WTC11 (cell line): ENCODE measurements around the gene GRAP2. TPM values are rescaled to one million over a fixed set of nuclear protein-coding genes. Genes with fewer than 3 reads are reported as not detected.

ENCODE experiments used
- ATAC-seq: fragments of 200-7000 bp; cut with Tn5 transposase; 2 replicates; pipeline ENCODE4 v1.10.0; 2021; ENCODE audit warnings: mild to moderate bottlenecking, moderate library complexity
- CTCF ChIA-PET: fragments of 300-600 bp; sonication (Branson Sonifier 250); formaldehyde crosslinking; loops from one replicate; lab custom pipeline; 2021; ENCODE audit warnings: antibody characterized with exemption; lab: Charles Lee
- POLR2A ChIA-PET: fragments of 350-600 bp; sonication (Branson Sonifier 250); formaldehyde crosslinking; loops from one replicate; lab custom pipeline; 2021; ENCODE audit warnings: antibody characterized with exemption; lab: Charles Lee
- DNase-seq: peaks from one replicate; pipeline ENCODE4 v3.0.0; 2021; ENCODE audit warnings: low spot score
- H3K27ac Mint-ChIP-seq: 2 replicates; pipeline ENCODE4 v1.8.0; 2021; ENCODE audit warnings: mixed read lengths
- H3K27me3 Mint-ChIP-seq: 2 replicates; pipeline ENCODE4 v1.8.0; 2021; ENCODE audit warnings: low read depth, mild to moderate bottlenecking, moderate library complexity, mixed read lengths
- H3K36me3 Mint-ChIP-seq: 2 replicates; pipeline ENCODE4 v1.8.0; 2021; ENCODE audit warnings: mixed read lengths
- H3K4me1 Mint-ChIP-seq: 2 replicates; pipeline ENCODE4 v1.8.0; 2022; ENCODE audit warnings: mixed read lengths
- H3K4me3 Mint-ChIP-seq: 2 replicates; pipeline ENCODE4 v1.8.0; 2021; ENCODE audit warnings: mild to moderate bottlenecking, moderate library complexity, mixed read lengths
- H3K9me3 Mint-ChIP-seq: 2 replicates; pipeline ENCODE4 v1.8.0; 2021; ENCODE audit warnings: mixed read lengths
- ELF4 ChIP-seq: sonication (generic); formaldehyde crosslinking; IDR thresholded peaks from 2 replicates; pipeline ENCODE4 v1.8.1; 2022; ENCODE audit warnings: low read depth, mild to moderate bottlenecking, moderate library complexity, missing genetic modification reagents
- FOXK1 ChIP-seq: sonication (generic); formaldehyde crosslinking; IDR thresholded peaks from 2 replicates; pipeline ENCODE4 v1.8.0; 2022; ENCODE audit warnings: mild to moderate bottlenecking, moderate library complexity, missing genetic modification reagents
- FOXP1 ChIP-seq: sonication (generic); formaldehyde crosslinking; IDR thresholded peaks from 2 replicates; pipeline ENCODE4 v1.8.0; 2022; ENCODE audit warnings: missing genetic modification reagents, mild to moderate bottlenecking, moderate library complexity, borderline replicate concordance
- JUN ChIP-seq: sonication (generic); formaldehyde crosslinking; IDR thresholded peaks from 2 replicates; pipeline ENCODE4 v1.8.0; 2023; ENCODE audit warnings: mild to moderate bottlenecking, missing genetic modification reagents
- MYBL2 ChIP-seq: sonication (generic); formaldehyde crosslinking; IDR thresholded peaks from 2 replicates; pipeline ENCODE4 v1.8.1; 2023; ENCODE audit warnings: mild to moderate bottlenecking, moderate library complexity, missing genetic modification reagents
- NR1H2 ChIP-seq: sonication (generic); formaldehyde crosslinking; IDR thresholded peaks from 2 replicates; pipeline ENCODE4 v1.9.0; 2021; ENCODE audit warnings: mild to moderate bottlenecking, moderate library complexity, missing genetic modification reagents
- PRDM15 ChIP-seq: sonication (generic); formaldehyde crosslinking; IDR thresholded peaks from 2 replicates; pipeline ENCODE4 v1.8.0; 2022; ENCODE audit warnings: missing genetic modification reagents
- RELA ChIP-seq: sonication (generic); formaldehyde crosslinking; IDR thresholded peaks from 2 replicates; pipeline ENCODE4 v1.8.1; 2022; ENCODE audit warnings: missing genetic modification reagents, mild to moderate bottlenecking, borderline replicate concordance
- SMAD3 ChIP-seq: sonication (generic); formaldehyde crosslinking; IDR thresholded peaks from 2 replicates; pipeline ENCODE4 v1.8.0; 2022; ENCODE audit warnings: missing genetic modification reagents, mild to moderate bottlenecking, borderline replicate concordance
- ZNF121 ChIP-seq: sonication (generic); formaldehyde crosslinking; IDR thresholded peaks from 2 replicates; pipeline ENCODE4 v1.8.0; 2023; ENCODE audit warnings: missing genetic modification reagents
- total RNA-seq: library from RNA; stranded (reverse); gene quantifications from 3 replicates; pipeline ENCODE4 v1.2.3, GENCODE V29; 2021
- TF ChIP-seq, protein P1 (sequence below): sonication (generic); formaldehyde crosslinking; IDR thresholded peaks from 2 replicates; pipeline ENCODE4 v1.8.1; 2022; ENCODE audit warnings: mild to moderate bottlenecking, moderate library complexity, missing genetic modification reagents
- TF ChIP-seq, protein P2 (sequence below): sonication (generic); formaldehyde crosslinking; IDR thresholded peaks from 2 replicates; pipeline ENCODE4 v1.8.1; 2023; ENCODE audit warnings: mild to moderate bottlenecking, missing genetic modification reagents, moderate library complexity
- TF ChIP-seq, protein P3 (sequence below): sonication (generic); formaldehyde crosslinking; IDR thresholded peaks from 2 replicates; pipeline ENCODE4 v1.8.0; 2023; ENCODE audit warnings: missing genetic modification reagents, mild to moderate bottlenecking, borderline replicate concordance
- TF ChIP-seq, protein P4 (sequence below): fragments of 250-450 bp; sonication (Bioruptor Pico); conservative IDR thresholded peaks from 2 replicates; pipeline ENCODE4 v1.9.0; 2021; ENCODE audit warnings: mild to moderate bottlenecking
- TF ChIP-seq, protein P5 (sequence below): fragments of 250-450 bp; sonication (Bioruptor Pico); IDR thresholded peaks from 2 replicates; pipeline ENCODE4 v2.1.2; 2022; ENCODE audit warnings: mild to moderate bottlenecking, moderate library complexity
- TF ChIP-seq, protein P6 (sequence below): sonication (generic); formaldehyde crosslinking; IDR thresholded peaks from 2 replicates; pipeline ENCODE4 v1.8.0; 2022; ENCODE audit warnings: mild to moderate bottlenecking, missing genetic modification reagents

GRAP2 gene
- total RNA-seq, 1 experiment from 2014 or later, result 0.33 TPM

GRCh38 chr22:39953101-39953500 is 52.2 kb downstream of the GRAP2 start:
- H3K4me3 Mint-ChIP-seq, result no peak overlapping the region
- peaks cover 26% of the 10 kb centered on the region for H3K4me1 Mint-ChIP-seq
- DNase-seq (no peak), ATAC-seq (no peak)
- ChIA-PET CTCF (interaction anchor here (0.6 to 2.3 kb wide), 28 partner anchors 10 to 419 kb away, joined by 3 to 43 read pairs (median 5); partner anchors contain the start of gene FAM83F), POLR2A (no interaction called here)
- TF ChIP-seq MYBL2 (CRISPR knock-in tag), result no peak
- peaks cover 2% of the 10 kb centered on the region; the same call in 1 of the 2 replicates for H3K9me3 Mint-ChIP-seq
- no peaks in the 10 kb centered on the region for H3K36me3 Mint-ChIP-seq
- H3K27ac Mint-ChIP-seq, result no peak overlapping the region
- H3K27me3 Mint-ChIP-seq, result peaks cover 6% of the 10 kb centered on the region; the same call in 1 of the 2 replicates

GRCh38 chr22:39954584-39955055 is 53.7 kb downstream of the GRAP2 start:
- no peak for DNase-seq
- peaks cover 5% of the 10 kb centered on the region; the same call in 1 of the 2 replicates for H3K9me3 Mint-ChIP-seq
- no peak overlapping the region for H3K27ac Mint-ChIP-seq
- peaks cover under 1% of the 10 kb centered on the region; the same call in 1 of the 2 replicates for H3K27me3 Mint-ChIP-seq
- H3K4me3 Mint-ChIP-seq, result no peak overlapping the region
- ATAC-seq, result no peak
- CTCF ChIA-PET, result interaction anchor here (1.2 to 1.7 kb wide), 3 partner anchors 12 to 89 kb away, joined by 4 to 7 read pairs (median 5); no protein-coding TSS in a partner anchor
- no peaks in the 10 kb centered on the region for H3K36me3 Mint-ChIP-seq
- peaks cover 42% of the 10 kb centered on the region for H3K4me1 Mint-ChIP-seq
- POLR2A ChIA-PET, result no interaction called here
- TF ChIP-seq, protein P1, sequence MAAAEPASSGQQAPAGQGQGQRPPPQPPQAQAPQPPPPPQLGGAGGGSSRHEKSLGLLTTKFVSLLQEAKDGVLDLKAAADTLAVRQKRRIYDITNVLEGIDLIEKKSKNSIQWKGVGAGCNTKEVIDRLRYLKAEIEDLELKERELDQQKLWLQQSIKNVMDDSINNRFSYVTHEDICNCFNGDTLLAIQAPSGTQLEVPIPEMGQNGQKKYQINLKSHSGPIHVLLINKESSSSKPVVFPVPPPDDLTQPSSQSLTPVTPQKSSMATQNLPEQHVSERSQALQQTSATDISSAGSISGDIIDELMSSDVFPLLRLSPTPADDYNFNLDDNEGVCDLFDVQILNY (CRISPR knock-in tag), result no peak
- TF ChIP-seq, protein P2, sequence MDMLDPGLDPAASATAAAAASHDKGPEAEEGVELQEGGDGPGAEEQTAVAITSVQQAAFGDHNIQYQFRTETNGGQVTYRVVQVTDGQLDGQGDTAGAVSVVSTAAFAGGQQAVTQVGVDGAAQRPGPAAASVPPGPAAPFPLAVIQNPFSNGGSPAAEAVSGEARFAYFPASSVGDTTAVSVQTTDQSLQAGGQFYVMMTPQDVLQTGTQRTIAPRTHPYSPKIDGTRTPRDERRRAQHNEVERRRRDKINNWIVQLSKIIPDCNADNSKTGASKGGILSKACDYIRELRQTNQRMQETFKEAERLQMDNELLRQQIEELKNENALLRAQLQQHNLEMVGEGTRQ (CRISPR knock-in tag), result no peak
- TF ChIP-seq PRDM15 (CRISPR knock-in tag) (no peak), NR1H2 (CRISPR knock-in tag) (no peak), ELF4 (CRISPR knock-in tag) (no peak), FOXP1 (CRISPR knock-in tag) (no peak), RELA (CRISPR knock-in tag) (no peak), JUN (CRISPR knock-in tag) (no peak), SMAD3 (no peak), FOXK1 (CRISPR knock-in tag) (no peak), ZNF121 (CRISPR knock-in tag) (no peak)
- TF ChIP-seq, protein P3, sequence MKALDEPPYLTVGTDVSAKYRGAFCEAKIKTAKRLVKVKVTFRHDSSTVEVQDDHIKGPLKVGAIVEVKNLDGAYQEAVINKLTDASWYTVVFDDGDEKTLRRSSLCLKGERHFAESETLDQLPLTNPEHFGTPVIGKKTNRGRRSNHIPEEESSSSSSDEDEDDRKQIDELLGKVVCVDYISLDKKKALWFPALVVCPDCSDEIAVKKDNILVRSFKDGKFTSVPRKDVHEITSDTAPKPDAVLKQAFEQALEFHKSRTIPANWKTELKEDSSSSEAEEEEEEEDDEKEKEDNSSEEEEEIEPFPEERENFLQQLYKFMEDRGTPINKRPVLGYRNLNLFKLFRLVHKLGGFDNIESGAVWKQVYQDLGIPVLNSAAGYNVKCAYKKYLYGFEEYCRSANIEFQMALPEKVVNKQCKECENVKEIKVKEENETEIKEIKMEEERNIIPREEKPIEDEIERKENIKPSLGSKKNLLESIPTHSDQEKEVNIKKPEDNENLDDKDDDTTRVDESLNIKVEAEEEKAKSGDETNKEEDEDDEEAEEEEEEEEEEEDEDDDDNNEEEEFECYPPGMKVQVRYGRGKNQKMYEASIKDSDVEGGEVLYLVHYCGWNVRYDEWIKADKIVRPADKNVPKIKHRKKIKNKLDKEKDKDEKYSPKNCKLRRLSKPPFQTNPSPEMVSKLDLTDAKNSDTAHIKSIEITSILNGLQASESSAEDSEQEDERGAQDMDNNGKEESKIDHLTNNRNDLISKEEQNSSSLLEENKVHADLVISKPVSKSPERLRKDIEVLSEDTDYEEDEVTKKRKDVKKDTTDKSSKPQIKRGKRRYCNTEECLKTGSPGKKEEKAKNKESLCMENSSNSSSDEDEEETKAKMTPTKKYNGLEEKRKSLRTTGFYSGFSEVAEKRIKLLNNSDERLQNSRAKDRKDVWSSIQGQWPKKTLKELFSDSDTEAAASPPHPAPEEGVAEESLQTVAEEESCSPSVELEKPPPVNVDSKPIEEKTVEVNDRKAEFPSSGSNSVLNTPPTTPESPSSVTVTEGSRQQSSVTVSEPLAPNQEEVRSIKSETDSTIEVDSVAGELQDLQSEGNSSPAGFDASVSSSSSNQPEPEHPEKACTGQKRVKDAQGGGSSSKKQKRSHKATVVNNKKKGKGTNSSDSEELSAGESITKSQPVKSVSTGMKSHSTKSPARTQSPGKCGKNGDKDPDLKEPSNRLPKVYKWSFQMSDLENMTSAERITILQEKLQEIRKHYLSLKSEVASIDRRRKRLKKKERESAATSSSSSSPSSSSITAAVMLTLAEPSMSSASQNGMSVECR (CRISPR knock-in tag), result no peak
- TF ChIP-seq, protein P4, sequence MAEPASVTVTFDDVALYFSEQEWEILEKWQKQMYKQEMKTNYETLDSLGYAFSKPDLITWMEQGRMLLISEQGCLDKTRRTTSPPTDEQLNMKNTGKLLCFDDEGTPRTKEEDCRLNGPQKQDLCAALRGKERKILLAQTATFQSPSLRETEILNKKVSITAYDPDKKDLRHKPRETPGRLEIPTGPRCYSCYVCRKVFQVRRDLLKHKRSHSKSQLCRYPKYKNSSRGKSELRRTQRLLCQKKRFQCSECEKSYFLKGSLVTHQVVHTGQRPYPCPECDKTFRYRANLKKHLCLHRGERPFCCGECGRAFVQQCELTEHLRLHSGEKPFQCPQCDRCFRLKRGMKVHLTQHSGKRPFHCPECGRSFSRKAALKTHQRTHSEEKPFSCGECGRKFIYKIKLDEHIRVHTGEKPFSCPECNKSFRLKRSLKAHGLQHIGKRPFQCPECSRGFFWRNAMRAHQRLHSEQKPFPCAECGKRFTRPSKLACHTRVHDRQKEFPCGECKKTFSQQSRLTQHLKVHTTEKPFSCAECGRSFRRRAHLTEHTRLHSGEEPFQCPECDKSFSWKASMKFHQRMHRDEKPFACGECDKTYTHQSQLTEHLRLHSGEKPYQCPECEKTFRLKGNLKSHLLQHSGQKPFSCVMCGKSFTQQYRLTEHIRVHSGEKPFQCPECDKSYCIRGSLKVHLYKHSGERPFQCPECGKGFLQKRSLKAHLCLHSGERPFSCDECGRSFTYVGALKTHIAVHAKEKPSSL (CRISPR knock-in tag), result no peak
- TF ChIP-seq, protein P5, sequence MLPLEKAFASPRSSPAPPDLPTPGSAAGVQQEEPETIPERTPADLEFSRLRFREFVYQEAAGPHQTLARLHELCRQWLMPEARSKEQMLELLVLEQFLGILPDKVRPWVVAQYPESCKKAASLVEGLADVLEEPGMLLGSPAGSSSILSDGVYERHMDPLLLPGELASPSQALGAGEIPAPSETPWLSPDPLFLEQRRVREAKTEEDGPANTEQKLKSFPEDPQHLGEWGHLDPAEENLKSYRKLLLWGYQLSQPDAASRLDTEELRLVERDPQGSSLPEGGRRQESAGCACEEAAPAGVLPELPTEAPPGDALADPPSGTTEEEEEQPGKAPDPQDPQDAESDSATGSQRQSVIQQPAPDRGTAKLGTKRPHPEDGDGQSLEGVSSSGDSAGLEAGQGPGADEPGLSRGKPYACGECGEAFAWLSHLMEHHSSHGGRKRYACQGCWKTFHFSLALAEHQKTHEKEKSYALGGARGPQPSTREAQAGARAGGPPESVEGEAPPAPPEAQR (CRISPR knock-in tag), result no peak
- TF ChIP-seq, protein P6, sequence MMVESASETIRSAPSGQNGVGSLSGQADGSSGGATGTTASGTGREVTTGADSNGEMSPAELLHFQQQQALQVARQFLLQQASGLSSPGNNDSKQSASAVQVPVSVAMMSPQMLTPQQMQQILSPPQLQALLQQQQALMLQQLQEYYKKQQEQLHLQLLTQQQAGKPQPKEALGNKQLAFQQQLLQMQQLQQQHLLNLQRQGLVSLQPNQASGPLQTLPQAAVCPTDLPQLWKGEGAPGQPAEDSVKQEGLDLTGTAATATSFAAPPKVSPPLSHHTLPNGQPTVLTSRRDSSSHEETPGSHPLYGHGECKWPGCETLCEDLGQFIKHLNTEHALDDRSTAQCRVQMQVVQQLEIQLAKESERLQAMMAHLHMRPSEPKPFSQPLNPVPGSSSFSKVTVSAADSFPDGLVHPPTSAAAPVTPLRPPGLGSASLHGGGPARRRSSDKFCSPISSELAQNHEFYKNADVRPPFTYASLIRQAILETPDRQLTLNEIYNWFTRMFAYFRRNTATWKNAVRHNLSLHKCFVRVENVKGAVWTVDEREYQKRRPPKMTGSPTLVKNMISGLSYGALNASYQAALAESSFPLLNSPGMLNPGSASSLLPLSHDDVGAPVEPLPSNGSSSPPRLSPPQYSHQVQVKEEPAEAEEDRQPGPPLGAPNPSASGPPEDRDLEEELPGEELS (CRISPR knock-in tag), result no peak
